ENCODE measurements around the gene TFE3.

Gene TFE3

GRCh38 chrX:49066690-49067089 is 23.5 kb upstream of the TFE3 start:
- DNase-seq (ENCODE audit: low spot score): no peak
- no peak for TF ChIP-seq CTCF (IDR thresholded peaks at IDR 0.05; ENCODE audit: extremely low read depth, insufficient read depth, missing control alignments)
- in situ Hi-C loops (cut with MboI; ENCODE audit: low pct_unique_long_range_greater_than_20kb, low sequenced_read_pairs, unreplicated experiment): no loop called here

GRCh38 chrX:49066278-49066677 is 23.1 kb upstream of the TFE3 start:
- in situ Hi-C loops (cut with MboI; ENCODE audit: low pct_unique_long_range_greater_than_20kb, low sequenced_read_pairs, unreplicated experiment): no loop called here
- TF ChIP-seq CTCF (IDR thresholded peaks at IDR 0.05; ENCODE audit: extremely low read depth, insufficient read depth, missing control alignments): no peak
- no peak for DNase-seq (ENCODE audit: low spot score)

GRCh38 chrX:49064735-49065134 is 21.6 kb upstream of the TFE3 start:
- in situ Hi-C loops (cut with MboI; ENCODE audit: low pct_unique_long_range_greater_than_20kb, low sequenced_read_pairs, unreplicated experiment): no loop called here

GRCh38 chrX:49064303-49064702 is 21.1 kb upstream of the TFE3 start:
- no peak for TF ChIP-seq CTCF (IDR thresholded peaks at IDR 0.05; ENCODE audit: extremely low read depth, insufficient read depth, missing control alignments)
- in situ Hi-C loops (cut with MboI; ENCODE audit: low pct_unique_long_range_greater_than_20kb, low sequenced_read_pairs, unreplicated experiment): no loop called here
- no peak for DNase-seq (ENCODE audit: low spot score)

More at GRCh38 chrX:49064735-49065134, 21.6 kb upstream of the TFE3 start:
- no peak for TF ChIP-seq CTCF (IDR thresholded peaks at IDR 0.05; ENCODE audit: extremely low read depth, insufficient read depth, missing control alignments)
- no peak for DNase-seq (ENCODE audit: low spot score)

GRCh38 chrX:49063715-49064114 is 20.6 kb upstream of the TFE3 start:
- no peak for TF ChIP-seq CTCF (IDR thresholded peaks at IDR 0.05; ENCODE audit: extremely low read depth, insufficient read depth, missing control alignments)

GRCh38 chrX:49061916-49062315 is 18.8 kb upstream of the TFE3 start:
- no peak for DNase-seq (ENCODE audit: low spot score)
- in situ Hi-C loops (cut with MboI; ENCODE audit: low pct_unique_long_range_greater_than_20kb, low sequenced_read_pairs, unreplicated experiment): no loop called here
- TF ChIP-seq CTCF (IDR thresholded peaks at IDR 0.05; ENCODE audit: extremely low read depth, insufficient read depth, missing control alignments): no peak

More at GRCh38 chrX:49063715-49064114, 20.6 kb upstream of the TFE3 start:
- in situ Hi-C loops (cut with MboI; ENCODE audit: low pct_unique_long_range_greater_than_20kb, low sequenced_read_pairs, unreplicated experiment): no loop called here
- DNase-seq (ENCODE audit: low spot score): no peak

DNA sequence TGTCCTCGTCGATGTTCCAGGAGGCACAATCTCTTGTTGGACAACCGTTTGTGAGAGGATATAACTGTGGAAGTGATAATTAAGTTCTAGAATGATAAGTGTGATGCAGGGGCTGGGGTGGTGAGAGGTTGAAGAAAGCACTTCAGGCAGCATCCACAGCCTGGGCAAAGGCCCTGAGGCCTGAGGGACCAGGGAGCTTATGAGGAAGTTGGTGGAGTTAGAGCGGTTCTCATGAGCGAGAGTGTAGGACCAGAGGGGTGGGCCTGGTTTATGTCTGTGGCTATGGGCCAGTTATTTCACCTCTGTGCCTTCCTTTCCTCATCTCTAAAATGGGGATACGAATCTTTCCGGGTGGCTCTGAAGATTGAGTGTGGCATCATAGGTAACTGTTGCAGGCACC is 18.3 kb upstream of the TFE3 start:
- DNase-seq (ENCODE audit: low spot score): no peak
- TF ChIP-seq CTCF (IDR thresholded peaks at IDR 0.05; ENCODE audit: extremely low read depth, insufficient read depth, missing control alignments): no peak
- in situ Hi-C loops (cut with MboI; ENCODE audit: low pct_unique_long_range_greater_than_20kb, low sequenced_read_pairs, unreplicated experiment): no loop called here
